Effector memory CD8-positive, alpha-beta T cell (primary cell): ENCODE measurements around the gene OTUB2.

Source experiments
- ATAC-seq: fragments of 150-1000 bp; cut with Tn5 transposase; replicated peaks from 2 replicates; pipeline ENCODE4 v1.10.0; 2021; ENCODE audit warnings: mild to moderate bottlenecking, moderate library complexity
- DNase-seq, 3 experiments: peaks; one replicate each; pipeline ENCODE4 v3.0.0; 2021
- H3K27ac Mint-ChIP-seq, 2 donors: one replicate each; pipeline ENCODE4 v1.8.0; 2022; ENCODE audit warnings: mild to moderate bottlenecking in 2 of 2, mixed read lengths in 2 of 2, moderate library complexity in 2 of 2
- H3K27me3 Mint-ChIP-seq, 2 donors: one replicate each; pipeline ENCODE4 v1.8.0; 2022; ENCODE audit warnings: mixed read lengths in 2 of 2
- H3K36me3 Mint-ChIP-seq: one replicate; pipeline ENCODE4 v1.8.0; 2022; ENCODE audit warnings: mild to moderate bottlenecking, moderate library complexity, mixed read lengths; ENCODE audit not compliant: insufficient read depth
- H3K4me1 Mint-ChIP-seq, 2 donors: one replicate each; pipeline ENCODE4 v1.8.0; 2022; ENCODE audit warnings: low read depth in 2 of 2, mixed read lengths in 2 of 2
- H3K4me3 Mint-ChIP-seq, 2 donors: one replicate each; pipeline ENCODE4 v1.8.0; 2022; ENCODE audit warnings: mild to moderate bottlenecking in 2 of 2, mixed read lengths in 2 of 2, moderate library complexity in 2 of 2
- H3K9me3 Mint-ChIP-seq, 2 donors: one replicate each; pipeline ENCODE4 v1.8.0; 2022; ENCODE audit warnings: mixed read lengths in 2 of 2

The OTUB2 gene

DNA sequence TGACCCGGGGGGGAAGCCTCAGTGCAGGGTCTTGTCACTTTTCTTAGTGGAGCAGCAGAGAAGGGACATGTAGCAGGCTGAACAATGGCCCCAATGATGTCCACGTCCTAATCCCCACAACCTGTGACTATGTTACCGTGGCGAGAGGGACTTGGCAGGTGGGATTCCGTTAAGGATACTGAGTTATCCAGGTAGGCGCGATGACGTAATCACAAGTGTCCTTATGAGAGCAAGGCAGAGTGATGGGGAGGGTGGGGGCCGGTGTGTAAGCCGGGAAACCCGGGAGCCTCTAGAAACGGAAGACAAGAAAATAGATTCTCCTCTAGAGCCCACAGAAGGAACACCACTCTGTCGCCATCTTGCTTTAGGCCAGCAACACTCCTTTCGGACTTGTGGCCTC lies 4.4 kb downstream of the OTUB2 start:
- no peak overlapping the region for H3K4me3 Mint-ChIP-seq
- no peak overlapping the region for H3K27ac Mint-ChIP-seq
- ATAC-seq, result no peak
- no peak for DNase-seq
- H3K4me1 Mint-ChIP-seq, result peaks cover 8 to 9% of the 10 kb centered on the region in 2 donors
- H3K9me3 Mint-ChIP-seq, result no peaks in the 10 kb centered on the region
- peaks cover 11% of the 10 kb centered on the region for H3K36me3 Mint-ChIP-seq
- H3K27me3 Mint-ChIP-seq, result no peaks in the 10 kb centered on the region

GRCh38 chr14:94031161-94031882 lies 5.2 kb downstream of the OTUB2 start:
- H3K9me3 Mint-ChIP-seq, result no peaks in the 10 kb centered on the region
- H3K27me3 Mint-ChIP-seq, result no peaks in the 10 kb centered on the region
- DNase-seq (no peak), ATAC-seq (no peak)
- peaks cover 3 to 5% of the 10 kb centered on the region in 2 donors for H3K4me1 Mint-ChIP-seq
- H3K36me3 Mint-ChIP-seq, result peaks cover 13% of the 10 kb centered on the region
- H3K4me3 Mint-ChIP-seq, result no peak overlapping the region
- no peak overlapping the region for H3K27ac Mint-ChIP-seq

DNA sequence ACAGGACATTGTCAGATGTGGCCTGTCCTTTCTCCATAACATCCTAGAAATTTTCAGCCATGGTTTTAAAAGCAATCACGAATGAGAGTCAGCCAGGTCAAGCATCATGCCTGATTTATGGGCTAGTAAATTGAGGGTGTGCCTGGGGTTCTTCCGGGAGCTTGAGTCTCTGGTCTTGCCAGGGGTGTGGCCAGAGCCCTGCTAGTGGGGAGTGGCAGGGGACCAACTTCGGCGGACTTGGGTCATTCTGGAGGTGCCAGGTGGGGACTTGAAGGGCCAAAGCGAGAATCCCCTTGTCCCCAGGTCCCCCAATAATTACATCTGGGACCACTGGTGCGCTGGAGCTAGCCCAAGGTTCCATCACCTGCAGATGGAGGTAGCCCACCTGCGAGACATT lies 5.7 kb downstream of the OTUB2 start:
- H3K4me1 Mint-ChIP-seq, result peaks cover 7 to 9% of the 10 kb centered on the region in 2 donors

GRCh38 chr14:94034886-94035285 lies 8.7 kb downstream of the OTUB2 start:
- no peak for ATAC-seq
- H3K36me3 Mint-ChIP-seq, result peaks cover 33% of the 10 kb centered on the region
- no peak overlapping the region for H3K4me3 Mint-ChIP-seq
- peaks cover 4% of the 10 kb centered on the region in 2 donors for H3K4me1 Mint-ChIP-seq
- no peak overlapping the region for H3K27ac Mint-ChIP-seq
- H3K27me3 Mint-ChIP-seq, result peaks cover 0 to 4% of the 10 kb centered on the region in 2 donors
- H3K9me3 Mint-ChIP-seq, result no peaks in the 10 kb centered on the region
- no peak for DNase-seq

More for the DNA sequence above, 5.7 kb downstream of the OTUB2 start:
- Mint-ChIP-seq H3K36me3 (peaks cover 17% of the 10 kb centered on the region), H3K9me3 (no peaks in the 10 kb centered on the region), H3K27ac (no peak overlapping the region), H3K4me3 (no peak overlapping the region), H3K27me3 (peaks cover 0 to 4% of the 10 kb centered on the region in 2 donors)
- no peak for DNase-seq
- ATAC-seq, result no peak

DNA sequence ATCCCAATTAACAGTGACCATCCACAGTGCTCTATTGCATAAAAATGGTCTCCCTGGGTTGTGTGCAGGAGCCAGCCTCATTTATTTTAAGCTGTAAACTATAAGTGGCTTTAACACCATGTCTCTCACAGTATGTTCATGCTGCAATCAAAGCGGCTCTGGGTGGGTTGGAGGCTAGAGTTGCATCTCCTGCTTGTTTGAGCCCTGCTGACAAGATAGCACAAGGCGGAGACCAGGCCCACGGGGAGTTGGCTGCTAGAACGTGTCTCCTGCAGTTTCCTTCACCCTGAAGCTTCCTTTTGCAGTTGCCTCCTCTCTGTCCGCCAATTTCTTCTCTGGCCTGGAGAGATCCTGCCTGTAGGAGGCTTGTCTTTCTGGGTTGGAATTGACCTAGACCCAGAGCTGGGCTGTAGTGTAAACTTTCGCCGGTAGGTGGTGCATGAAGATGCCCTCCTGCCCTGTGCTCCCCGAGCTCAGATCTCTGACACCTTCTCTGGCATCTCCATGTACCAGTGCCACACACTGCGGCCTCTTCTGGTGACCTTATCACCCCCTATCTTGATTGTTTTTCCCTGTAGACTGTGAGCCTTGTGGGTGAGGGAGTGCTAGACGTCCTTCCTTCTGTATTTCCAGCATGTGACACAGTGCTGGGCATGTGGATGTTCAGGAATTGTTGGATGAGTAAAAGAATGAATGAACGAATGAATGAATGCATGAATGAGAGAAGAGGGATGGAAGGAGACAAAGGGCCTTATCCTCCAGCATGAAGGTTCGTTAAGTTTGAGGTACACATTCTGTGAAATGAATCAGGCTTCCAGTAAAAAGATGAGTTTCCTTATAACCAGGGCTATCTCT lies 10.4 kb downstream of the OTUB2 start:
- ATAC-seq, result peak; percentile 95
- H3K36me3 Mint-ChIP-seq, result peaks cover 40% of the 10 kb centered on the region
- H3K4me3 Mint-ChIP-seq, result no peak overlapping the region
- peaks cover 4 to 5% of the 10 kb centered on the region in 2 donors for H3K4me1 Mint-ChIP-seq
- DNase-seq, result peak; percentile 73 to 80 (median 75)
- H3K27ac Mint-ChIP-seq, result peak overlapping the region in 1 of 2 donors; percentile 32
- H3K9me3 Mint-ChIP-seq, result no peaks in the 10 kb centered on the region
- peaks cover 0 to 4% of the 10 kb centered on the region in 2 donors for H3K27me3 Mint-ChIP-seq

DNA sequence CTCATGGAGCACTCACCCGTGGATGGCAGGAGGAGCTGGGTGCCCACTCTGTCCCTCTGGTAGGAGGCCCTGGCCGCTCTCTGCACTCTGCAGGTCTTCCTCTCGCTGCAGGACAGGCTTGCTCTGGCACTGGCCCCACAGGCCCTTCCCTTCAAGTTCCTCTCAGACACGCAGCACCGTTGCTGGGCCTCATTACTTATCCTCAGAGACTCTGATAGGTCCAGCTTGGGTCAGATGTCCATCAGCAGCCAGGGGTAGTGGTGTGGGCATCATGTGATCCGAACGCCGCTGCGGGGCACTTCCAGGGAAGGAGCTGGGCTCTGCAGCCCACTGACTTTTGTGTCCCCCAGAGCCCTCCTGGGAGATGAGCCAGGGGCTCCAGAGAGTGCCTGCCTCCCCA lies 11.8 kb downstream of the OTUB2 start:
- H3K36me3 Mint-ChIP-seq, result peaks cover 54% of the 10 kb centered on the region
- H3K27ac Mint-ChIP-seq, result no peak overlapping the region
- peaks cover 0 to 4% of the 10 kb centered on the region in 2 donors for H3K27me3 Mint-ChIP-seq
- DNase-seq, result no peak
- ATAC-seq, result no peak
- H3K4me1 Mint-ChIP-seq, result peaks cover 4 to 7% of the 10 kb centered on the region in 2 donors
- no peaks in the 10 kb centered on the region for H3K9me3 Mint-ChIP-seq
- no peak overlapping the region for H3K4me3 Mint-ChIP-seq

DNA sequence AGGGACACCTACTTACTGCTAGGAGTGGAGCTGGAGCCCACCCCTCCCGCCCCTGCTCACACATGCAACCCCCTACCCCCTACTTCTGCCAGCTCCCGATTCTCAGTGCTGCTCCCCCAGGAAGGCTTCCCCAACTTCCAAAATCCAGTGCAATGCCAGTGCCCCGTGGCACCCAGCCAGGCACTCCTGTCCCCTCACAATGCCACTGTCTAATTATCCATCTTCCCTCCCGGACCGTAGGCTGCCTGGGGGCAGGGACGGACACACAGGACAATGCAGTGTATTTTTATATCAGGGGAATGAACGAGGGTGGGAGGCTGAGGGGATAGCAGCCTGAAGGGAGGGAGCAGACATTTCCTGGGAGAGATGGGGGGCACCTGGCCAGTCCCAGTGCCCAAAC lies 12.4 kb downstream of the OTUB2 start:
- no peaks in the 10 kb centered on the region for H3K9me3 Mint-ChIP-seq
- ATAC-seq (no peak), DNase-seq (no peak)
- H3K27ac Mint-ChIP-seq, result no peak overlapping the region
- peaks cover 0 to 4% of the 10 kb centered on the region in 2 donors for H3K27me3 Mint-ChIP-seq
- no peak overlapping the region for H3K4me3 Mint-ChIP-seq
- peaks cover 60% of the 10 kb centered on the region for H3K36me3 Mint-ChIP-seq
- H3K4me1 Mint-ChIP-seq, result peaks cover 4 to 7% of the 10 kb centered on the region in 2 donors

DNA sequence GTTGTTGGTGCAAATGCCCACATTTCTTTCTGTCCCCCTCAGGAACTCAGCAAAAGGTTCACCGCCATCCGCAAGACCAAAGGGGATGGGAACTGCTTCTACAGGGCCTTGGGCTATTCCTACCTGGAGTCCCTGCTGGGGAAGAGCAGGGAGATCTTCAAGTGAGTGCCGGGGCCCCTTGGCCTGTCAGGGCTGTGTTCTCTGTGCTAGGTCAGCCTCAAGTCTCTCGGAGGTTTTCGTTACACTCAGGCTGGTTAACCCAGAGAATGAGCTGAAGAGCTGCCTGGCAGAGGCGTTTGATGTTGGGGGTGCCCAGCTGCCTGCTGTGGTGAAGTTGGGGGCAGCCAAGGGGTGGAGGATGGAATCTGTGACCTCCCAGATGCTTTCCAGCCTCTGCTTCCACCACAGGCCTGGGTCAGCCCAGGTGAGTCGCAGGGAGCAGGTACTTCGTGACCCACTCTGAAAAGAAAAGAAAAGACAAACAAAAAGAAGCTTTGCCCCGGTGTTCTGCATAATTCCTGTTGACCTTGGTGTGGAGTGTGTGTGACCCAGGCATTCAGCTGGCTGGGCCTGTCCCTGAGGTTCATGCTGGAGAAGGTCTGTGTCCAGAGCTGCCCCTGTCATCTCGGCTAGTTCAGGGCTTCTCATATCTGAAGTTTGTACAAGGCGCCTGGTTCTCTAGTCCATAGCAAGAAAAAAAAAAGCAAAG lies 12.9 kb downstream of the OTUB2 start:
- Mint-ChIP-seq H3K4me1 (peaks cover 4 to 7% of the 10 kb centered on the region in 2 donors), H3K36me3 (peaks cover 65% of the 10 kb centered on the region), H3K27ac (peak overlapping the region in 1 of 2 donors; percentile 49), H3K9me3 (no peaks in the 10 kb centered on the region), H3K4me3 (no peak overlapping the region), H3K27me3 (peaks cover 0 to 4% of the 10 kb centered on the region in 2 donors)
- DNase-seq (no peak), ATAC-seq (no peak)

- ATAC-seq, result no peak
- Mint-ChIP-seq H3K9me3 (no peaks in the 10 kb centered on the region), H3K27me3 (peaks cover 0 to 4% of the 10 kb centered on the region in 2 donors), H3K36me3 (peaks cover 77% of the 10 kb centered on the region), H3K4me1 (peaks cover 4 to 7% of the 10 kb centered on the region in 2 donors), H3K4me3 (no peak overlapping the region), H3K27ac (peak overlapping the region in 1 of 2 donors; percentile 72)
- DNase-seq, result no peak
These were observed 14.1 kb downstream of the OTUB2 start for GRCh38 chr14:94040247-94040646.

DNA sequence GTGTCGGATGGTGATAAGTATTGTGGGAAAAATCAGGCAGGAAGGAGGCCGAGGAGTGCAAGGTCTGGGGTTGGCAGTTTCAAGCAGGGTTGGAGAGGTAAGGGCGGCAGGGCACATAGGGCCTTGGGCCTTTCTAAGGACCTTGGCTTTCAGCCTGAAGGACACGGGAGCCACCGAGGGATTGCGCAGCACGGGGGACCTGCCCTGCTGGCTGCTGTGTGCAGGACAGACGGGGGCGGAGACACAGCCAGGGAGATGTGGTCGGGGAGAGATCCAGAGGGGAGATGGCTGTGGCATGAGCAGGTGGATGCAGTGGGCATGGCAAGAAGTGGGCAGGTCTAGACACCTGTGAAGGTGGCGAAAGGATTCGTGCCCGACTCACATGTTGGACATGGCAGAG lies 14.7 kb downstream of the OTUB2 start:
- Mint-ChIP-seq H3K4me3 (peak overlapping the region in 1 of 2 donors; percentile 16), H3K36me3 (peaks cover 82% of the 10 kb centered on the region), H3K27me3 (peaks cover 0 to 4% of the 10 kb centered on the region in 2 donors), H3K4me1 (peaks cover 4 to 7% of the 10 kb centered on the region in 2 donors), H3K27ac (peak overlapping the region in 1 of 2 donors; percentile 72), H3K9me3 (no peaks in the 10 kb centered on the region)
- ATAC-seq, result no peak
- no peak for DNase-seq

DNA sequence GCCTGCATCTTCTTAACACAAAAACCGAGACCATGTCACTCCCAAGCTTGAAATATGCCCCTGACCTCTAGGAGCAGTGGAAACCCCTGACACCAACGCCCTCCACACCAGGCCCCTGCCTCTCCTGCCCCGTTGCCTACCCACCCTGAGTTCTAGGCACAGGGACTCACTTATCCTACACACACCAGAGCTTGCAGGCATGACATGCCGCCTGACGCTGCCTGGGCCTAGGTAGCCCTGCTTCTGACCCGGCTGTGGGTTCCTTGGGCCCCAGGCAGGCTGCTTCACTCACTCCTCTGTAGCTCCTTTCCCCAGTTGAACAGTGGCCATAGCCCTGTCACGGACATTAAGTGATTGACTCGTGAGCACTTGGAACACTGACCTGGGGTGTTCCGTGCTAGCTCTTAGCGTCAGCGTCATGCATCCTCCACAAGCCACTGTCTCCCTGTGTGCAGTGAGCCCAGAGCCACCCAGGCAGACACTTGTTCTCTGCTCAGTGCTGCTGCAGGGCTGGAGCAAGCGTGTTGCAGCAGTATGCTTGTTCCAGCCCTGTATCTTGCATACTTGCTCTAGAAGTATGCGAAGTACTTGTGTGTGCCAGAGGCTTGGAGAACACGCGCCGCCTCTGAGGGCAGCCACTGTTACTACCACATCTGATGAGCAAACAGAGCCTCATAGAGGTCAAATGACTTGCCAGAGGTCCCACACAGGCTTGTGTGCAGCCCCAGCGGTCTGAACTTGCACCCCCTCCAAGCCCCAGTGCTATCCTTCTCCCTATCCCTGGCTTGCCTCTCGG lies 15.6 kb downstream of the OTUB2 start:
- Mint-ChIP-seq H3K4me1 (peaks cover 1 to 4% of the 10 kb centered on the region in 2 donors), H3K9me3 (no peaks in the 10 kb centered on the region), H3K4me3 (peak overlapping the region in 1 of 2 donors; percentile 39), H3K27ac (peak overlapping the region in 1 of 2 donors; percentile 88), H3K27me3 (peaks cover 0 to 1% of the 10 kb centered on the region in 2 donors), H3K36me3 (peaks cover 86% of the 10 kb centered on the region)
- no peak for DNase-seq
- ATAC-seq, result peak; percentile 9

- Mint-ChIP-seq H3K36me3 (peaks cover 91% of the 10 kb centered on the region), H3K9me3 (no peaks in the 10 kb centered on the region), H3K4me3 (peak overlapping the region in 1 of 2 donors; percentile 15), H3K4me1 (peaks cover 0 to 2% of the 10 kb centered on the region in 2 donors), H3K27me3 (no peaks in the 10 kb centered on the region), H3K27ac (peak overlapping the region in 1 of 2 donors; percentile 88)
- ATAC-seq, result no peak
- DNase-seq, result no peak
These were observed 16.4 kb downstream of the OTUB2 start for GRCh38 chr14:94042433-94043091.
